CD4-positive, alpha-beta memory T cell (primary cell): Measurements from ENCODE around the gene CNTN1. TPM values are rescaled to one million over a fixed set of nuclear protein-coding genes. Genes with fewer than 3 reads are reported as not detected.
A peak's percentile ranks its signal among the peaks of the same experiment; 100 is the strongest.

ENCODE experiments used
- CTCF ChIA-PET: fragments of 350-600 bp; sonication (Branson Sonifier 250); formaldehyde crosslinking; loops from one replicate; lab custom pipeline; 2021; ENCODE audit warnings: inconsistent platforms; ENCODE audit not compliant: partially characterized antibody; lab: Charles Lee
- POLR2A ChIA-PET: fragments of 350-600 bp; sonication (Branson Sonifier 250); formaldehyde crosslinking; loops from one replicate; lab custom pipeline; 2021; ENCODE audit not compliant: partially characterized antibody; lab: Charles Lee
- DNase-seq, 5 donors: peaks; one replicate each; pipeline versions ENCODE4 v3.0.0 to v3.0.0-alpha.2; 2020 to 2022; ENCODE audit warnings: mixed read lengths in 1 of 5
- H3K27ac ChIP-seq: one replicate; pipeline ENCODE4 v1.7.0; 2013; ENCODE audit warnings: low read depth, low read length
- H3K27me3 ChIP-seq: 2 replicates; pipeline ENCODE4 v1.7.0; 2013; ENCODE audit warnings: mild to moderate bottlenecking, low read length, moderate library complexity; ENCODE audit not compliant: insufficient read depth
- H3K36me3 ChIP-seq: 2 replicates; pipeline ENCODE4 v1.7.0; 2013; ENCODE audit warnings: mild to moderate bottlenecking, low read length, moderate library complexity; ENCODE audit not compliant: insufficient read depth
- H3K4me1 ChIP-seq: 2 replicates; pipeline ENCODE4 v1.7.0; 2013; ENCODE audit warnings: mild to moderate bottlenecking, low read length, moderate library complexity; ENCODE audit not compliant: insufficient read depth
- H3K4me3 ChIP-seq, 2 donors: one replicate each; pipeline ENCODE4 v1.7.0; 2013; ENCODE audit warnings: low read length in 2 of 2, mild to moderate bottlenecking in 1 of 2
- H3K9me3 ChIP-seq, 2 donors: one replicate each; pipeline ENCODE4 v1.7.0; 2013; ENCODE audit warnings: low read length in 2 of 2, control low read depth in 1 of 2; ENCODE audit not compliant: control insufficient read depth in 1 of 2
- H3K27ac Mint-ChIP-seq, 7 donors: one replicate each; pipeline ENCODE4 v1.8.0; 2020 to 2021; ENCODE audit warnings: mixed read lengths in 7 of 7, mild to moderate bottlenecking in 6 of 7, inconsistent platforms in 3 of 7, moderate library complexity in 3 of 7
- H3K27me3 Mint-ChIP-seq, 2 donors: one replicate each; pipeline ENCODE4 v1.8.0; 2020 to 2021; ENCODE audit warnings: mixed read lengths in 2 of 2
- H3K36me3 Mint-ChIP-seq, 2 donors: one replicate each; pipeline ENCODE4 v1.8.0; 2020 to 2021; ENCODE audit warnings: mixed read lengths in 2 of 2, inconsistent platforms in 1 of 2, mild to moderate bottlenecking in 1 of 2
- H3K4me1 Mint-ChIP-seq, 4 donors: one replicate each; pipeline ENCODE4 v1.8.0; 2020 to 2021; ENCODE audit warnings: mixed read lengths in 4 of 4, mild to moderate bottlenecking in 1 of 4
- H3K4me3 Mint-ChIP-seq, 8 donors: one replicate each; pipeline ENCODE4 v1.8.0; 2020 to 2021; ENCODE audit warnings: mixed read lengths in 8 of 8, mild to moderate bottlenecking in 7 of 8, moderate library complexity in 6 of 8, inconsistent platforms in 3 of 8
- H3K9me3 Mint-ChIP-seq, 8 donors: one replicate each; pipeline ENCODE4 v1.8.0; 2020 to 2021; ENCODE audit warnings: mixed read lengths in 8 of 8, mild to moderate bottlenecking in 5 of 8, inconsistent platforms in 3 of 8, moderate library complexity in 1 of 8
- intact Hi-C: fragments of 100-400 bp; cut with micrococcal nuclease; formaldehyde crosslinking; loops from one replicate; pipeline ENCODE4 v1.15.1; 2023
- polyA plus RNA-seq, 2 donors: library from polyadenylated mRNA; unstranded; fragments of 300-500 nt; fragmentation: Illumina TruSeq; gene quantifications; one replicate each; pipeline ENCODE4 v1.2.3, GENCODE V29; 2021
- total RNA-seq, 2 experiments: library from RNA; stranded (reverse); gene quantifications; one replicate each; pipeline ENCODE4 v1.2.3, GENCODE V29; 2021

Gene CNTN1
- total and polyA plus RNA-seq, 4 experiments from 2014 or later: not detected

GRCh38 chr12:40825156-40825555 is 132.9 kb downstream of the CNTN1 start:
- H3K27ac Mint-ChIP-seq: no peak overlapping the region
- intact Hi-C loops: no loop called here
- Histone ChIP-seq H3K36me3 (no peaks in the 10 kb centered on the region), H3K4me1 (no peaks in the 10 kb centered on the region), H3K27ac (no peak overlapping the region), H3K4me3 (no peak overlapping the region), H3K27me3 (no peaks in the 10 kb centered on the region), H3K9me3 (no peaks in the 10 kb centered on the region)
- DNase-seq: no peak
- no peaks in the 10 kb centered on the region for H3K36me3 Mint-ChIP-seq
- peaks cover 0 to 5% (median 0%) of the 10 kb centered on the region in 8 donors for H3K9me3 Mint-ChIP-seq
- POLR2A ChIA-PET: no interaction called here
- CTCF ChIA-PET: no interaction called here
- H3K27me3 Mint-ChIP-seq: peaks cover 0 to 2% of the 10 kb centered on the region in 2 donors
- H3K4me3 Mint-ChIP-seq: no peak overlapping the region
- no peaks in the 10 kb centered on the region for H3K4me1 Mint-ChIP-seq

GRCh38 chr12:40827683-40828592 is 135.7 kb downstream of the CNTN1 start:
- H3K27me3 ChIP-seq: no peaks in the 10 kb centered on the region
- no peak overlapping the region for H3K4me3 Mint-ChIP-seq
- intact Hi-C loops: no loop called here
- no peaks in the 10 kb centered on the region for H3K9me3 Mint-ChIP-seq
- H3K36me3 Mint-ChIP-seq: no peaks in the 10 kb centered on the region
- no peak overlapping the region for H3K27ac Mint-ChIP-seq
- CTCF ChIA-PET: no interaction called here
- POLR2A ChIA-PET: no interaction called here
- H3K36me3 ChIP-seq: no peaks in the 10 kb centered on the region
- no peaks in the 10 kb centered on the region for H3K4me1 Mint-ChIP-seq
- no peak overlapping the region for H3K27ac ChIP-seq
- DNase-seq: no peak
- no peaks in the 10 kb centered on the region for H3K9me3 ChIP-seq
- peaks cover 0 to 2% of the 10 kb centered on the region in 2 donors for H3K27me3 Mint-ChIP-seq
- no peak overlapping the region for H3K4me3 ChIP-seq
- H3K4me1 ChIP-seq: no peaks in the 10 kb centered on the region

- no peaks in the 10 kb centered on the region for H3K36me3 Mint-ChIP-seq
- Histone ChIP-seq H3K27ac (no peak overlapping the region), H3K36me3 (no peaks in the 10 kb centered on the region), H3K4me1 (no peaks in the 10 kb centered on the region), H3K4me3 (no peak overlapping the region), H3K9me3 (no peaks in the 10 kb centered on the region), H3K27me3 (no peaks in the 10 kb centered on the region)
- POLR2A ChIA-PET: no interaction called here
- intact Hi-C loops: no loop called here
- no peak for DNase-seq
- peaks cover 0 to 2% of the 10 kb centered on the region in 2 donors for H3K27me3 Mint-ChIP-seq
- H3K4me3 Mint-ChIP-seq: no peak overlapping the region
- no peaks in the 10 kb centered on the region for H3K9me3 Mint-ChIP-seq
- no peaks in the 10 kb centered on the region for H3K4me1 Mint-ChIP-seq
- no peak overlapping the region for H3K27ac Mint-ChIP-seq
- CTCF ChIA-PET: no interaction called here
These were observed 136.4 kb downstream of the CNTN1 start for GRCh38 chr12:40828593-40828990.

GRCh38 chr12:40829738-40830144 is 137.5 kb downstream of the CNTN1 start:
- Histone ChIP-seq H3K27me3 (no peaks in the 10 kb centered on the region), H3K4me3 (no peak overlapping the region), H3K4me1 (no peaks in the 10 kb centered on the region), H3K36me3 (no peaks in the 10 kb centered on the region), H3K9me3 (no peaks in the 10 kb centered on the region), H3K27ac (no peak overlapping the region)
- H3K27ac Mint-ChIP-seq: no peak overlapping the region
- no peak for DNase-seq
- H3K9me3 Mint-ChIP-seq: no peaks in the 10 kb centered on the region
- H3K4me3 Mint-ChIP-seq: peak overlapping the region in 1 of 8 donors; percentile 52
- intact Hi-C loops: no loop called here
- no peaks in the 10 kb centered on the region for H3K4me1 Mint-ChIP-seq
- H3K36me3 Mint-ChIP-seq: no peaks in the 10 kb centered on the region
- CTCF ChIA-PET: no interaction called here
- peaks cover 0 to 3% of the 10 kb centered on the region in 2 donors for H3K27me3 Mint-ChIP-seq
- POLR2A ChIA-PET: no interaction called here

- Mint-ChIP-seq H3K27ac (no peak overlapping the region), H3K27me3 (peaks cover 0 to 3% of the 10 kb centered on the region in 2 donors), H3K9me3 (no peaks in the 10 kb centered on the region), H3K4me3 (no peak overlapping the region), H3K36me3 (no peaks in the 10 kb centered on the region), H3K4me1 (no peaks in the 10 kb centered on the region)
- ChIA-PET CTCF (no interaction called here), POLR2A (no interaction called here)
- Histone ChIP-seq H3K27me3 (no peaks in the 10 kb centered on the region), H3K36me3 (no peaks in the 10 kb centered on the region), H3K4me1 (no peaks in the 10 kb centered on the region), H3K27ac (no peak overlapping the region), H3K4me3 (no peak overlapping the region), H3K9me3 (no peaks in the 10 kb centered on the region)
- DNase-seq: no peak
- intact Hi-C loops: no loop called here
These were observed 139.7 kb downstream of the CNTN1 start for GRCh38 chr12:40831916-40832315.

GRCh38 chr12:40832668-40833067 is 140.4 kb downstream of the CNTN1 start:
- intact Hi-C loops: no loop called here
- Mint-ChIP-seq H3K4me1 (no peaks in the 10 kb centered on the region), H3K27me3 (peaks cover 0 to 3% of the 10 kb centered on the region in 2 donors), H3K4me3 (no peak overlapping the region), H3K27ac (peak overlapping the region in 1 of 7 donors; percentile 4), H3K9me3 (no peaks in the 10 kb centered on the region), H3K36me3 (no peaks in the 10 kb centered on the region)
- H3K9me3 ChIP-seq: no peaks in the 10 kb centered on the region
- CTCF ChIA-PET: no interaction called here
- POLR2A ChIA-PET: no interaction called here
- no peaks in the 10 kb centered on the region for H3K36me3 ChIP-seq
- no peaks in the 10 kb centered on the region for H3K4me1 ChIP-seq
- no peaks in the 10 kb centered on the region for H3K27me3 ChIP-seq
- H3K27ac ChIP-seq: no peak overlapping the region
- H3K4me3 ChIP-seq: no peak overlapping the region
- DNase-seq: no peak

- Mint-ChIP-seq H3K9me3 (peaks cover 0 to 2% (median 0%) of the 10 kb centered on the region in 8 donors), H3K27me3 (peaks cover 0 to 1% of the 10 kb centered on the region in 2 donors), H3K36me3 (no peaks in the 10 kb centered on the region), H3K4me1 (no peaks in the 10 kb centered on the region), H3K4me3 (no peak overlapping the region), H3K27ac (no peak overlapping the region)
- no peak overlapping the region for H3K27ac ChIP-seq
- H3K36me3 ChIP-seq: no peaks in the 10 kb centered on the region
- no peak overlapping the region for H3K4me3 ChIP-seq
- intact Hi-C loops: no loop called here
- ChIA-PET CTCF (no interaction called here), POLR2A (no interaction called here)
- H3K4me1 ChIP-seq: no peaks in the 10 kb centered on the region
- DNase-seq: no peak
- H3K9me3 ChIP-seq: no peaks in the 10 kb centered on the region
- H3K27me3 ChIP-seq: no peaks in the 10 kb centered on the region
These were observed 141.6 kb downstream of the CNTN1 start for GRCh38 chr12:40833818-40834217.
